Measurements from ENCODE around the gene GFOD2. TPM values are rescaled to one million over a fixed set of nuclear protein-coding genes. Genes with fewer than 3 reads are reported as not detected.

Gene GFOD2
- total and polyA plus RNA-seq, 2 of the 13 experiments (the other 11 are each of a cell fraction or from before 2014, with no cell fraction given) = 11.1 to 17.2 TPM

GRCh38 chr16:67668495-67669157 is 50.5 kb downstream of the GFOD2 start (continued):
- TF ChIP-seq NR2F6 (IDR thresholded peaks at IDR 0.05) (no peak), NR2F6 (CRISPR knock-in tag; IDR thresholded peaks at IDR 0.05) (no peak), THYN1 (CRISPR knock-in tag; IDR thresholded peaks at IDR 0.05; ENCODE audit: borderline replicate concordance, low read depth) (no peak), ETV5 (CRISPR knock-in tag; IDR thresholded peaks at IDR 0.05; ENCODE audit: borderline replicate concordance) (no peak), ZNF558 (CRISPR knock-in tag; IDR thresholded peaks at IDR 0.05; ENCODE audit: borderline replicate concordance) (0 out of 2 replicates have a peak, but pooled peaks have one; percentile 43), ZNF124 (CRISPR knock-in tag; IDR thresholded peaks at IDR 0.05) (no peak), PATZ1 (CRISPR knock-in tag; IDR thresholded peaks at IDR 0.05) (peak; percentile 62; the same call in 1 of the 2 replicates), DNMT1 (CRISPR knock-in tag; IDR thresholded peaks at IDR 0.05) (0 out of 2 replicates have a peak, but pooled peaks have one; percentile 7), ZNF460 (CRISPR knock-in tag; IDR thresholded peaks at IDR 0.05; ENCODE audit: borderline replicate concordance) (no peak), ZMAT3 (CRISPR knock-in tag; conservative IDR thresholded peaks at IDR 0.05) (no peak), ZNF441 (CRISPR knock-in tag; IDR thresholded peaks at IDR 0.05; ENCODE audit: borderline replicate concordance) (no peak), CHD2 (IDR thresholded peaks at IDR 0.05; ENCODE audit: low read depth, low read length) (no peak), ZNF788 (CRISPR knock-in tag; IDR thresholded peaks at IDR 0.05; ENCODE audit: borderline replicate concordance) (no peak), HNF4G (IDR thresholded peaks at IDR 0.05; ENCODE audit: borderline replicate concordance, low read depth, low read length) (peak; percentile 25; the same call in 1 of the 2 replicates), HNF4G (CRISPR knock-in tag; IDR thresholded peaks at IDR 0.05; ENCODE audit: borderline replicate concordance, low read depth) (no peak), ZNF263 (CRISPR knock-in tag; IDR thresholded peaks at IDR 0.05) (no peak), RARA (CRISPR knock-in tag; IDR thresholded peaks at IDR 0.05) (no peak), ZNF282 (IDR thresholded peaks at IDR 0.05; ENCODE audit: partially characterized antibody) (no peak), CREB3 (CRISPR knock-in tag; IDR thresholded peaks at IDR 0.05) (no peak), ZNF17 (CRISPR knock-in tag; IDR thresholded peaks at IDR 0.05) (no peak), ZNF644 (CRISPR knock-in tag; IDR thresholded peaks at IDR 0.05; ENCODE audit: low read depth) (no peak), ZBTB39 (CRISPR knock-in tag; IDR thresholded peaks at IDR 0.05) (no peak), MAX (IDR thresholded peaks at IDR 0.05) (no peak), HNF4A (CRISPR knock-in tag; IDR thresholded peaks at IDR 0.05) (peak; percentile 52), ZFY (CRISPR knock-in tag; IDR thresholded peaks at IDR 0.05) (no peak), PHF21A (CRISPR knock-in tag; IDR thresholded peaks at IDR 0.05) (0 out of 2 replicates have a peak, but pooled peaks have one; percentile 29), MED1 (CRISPR knock-in tag; IDR thresholded peaks at IDR 0.05) (no peak), ZMYM4 (CRISPR knock-in tag; IDR thresholded peaks at IDR 0.05) (no peak)
